PC-9 (cell line): ENCODE data around the gene CELF4.

Source experiments
- EZH2 ChIP-seq: fragments of 200-600 bp; sonication (generic); IDR thresholded peaks from 2 replicates; pipeline ENCODE4 v1.8.0; 2017; ENCODE audit warnings: antibody characterized with exemption, low read depth
- TF ChIP-seq, protein P1 (sequence below): fragments of 200-600 bp; sonication (generic); conservative IDR thresholded peaks from 2 replicates; pipeline ENCODE4 v1.6.1; 2017; ENCODE audit warnings: mixed run types, antibody characterized with exemption, mild to moderate bottlenecking, moderate library complexity

DNA sequence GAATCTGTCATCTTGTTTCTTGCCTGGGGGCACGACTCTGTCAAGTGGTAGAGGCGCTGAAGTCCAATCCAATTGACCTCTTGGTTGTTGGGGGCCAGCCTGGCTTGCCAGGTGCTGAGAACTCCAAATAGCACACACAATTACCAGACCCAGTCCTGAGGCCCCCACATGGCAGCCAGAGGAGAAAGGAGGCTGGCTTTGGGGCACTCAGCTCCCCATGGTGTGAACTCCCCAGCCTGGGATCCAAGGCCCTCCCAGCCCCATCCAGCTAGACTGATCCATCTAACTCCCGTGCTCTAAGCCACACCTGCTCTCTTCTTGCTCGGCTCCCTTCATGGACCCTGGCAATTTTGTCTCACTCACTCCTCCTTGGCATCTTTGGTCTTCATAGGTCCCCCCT is 170.0 kb downstream of the CELF4 start:
- TF ChIP-seq, protein P1, sequence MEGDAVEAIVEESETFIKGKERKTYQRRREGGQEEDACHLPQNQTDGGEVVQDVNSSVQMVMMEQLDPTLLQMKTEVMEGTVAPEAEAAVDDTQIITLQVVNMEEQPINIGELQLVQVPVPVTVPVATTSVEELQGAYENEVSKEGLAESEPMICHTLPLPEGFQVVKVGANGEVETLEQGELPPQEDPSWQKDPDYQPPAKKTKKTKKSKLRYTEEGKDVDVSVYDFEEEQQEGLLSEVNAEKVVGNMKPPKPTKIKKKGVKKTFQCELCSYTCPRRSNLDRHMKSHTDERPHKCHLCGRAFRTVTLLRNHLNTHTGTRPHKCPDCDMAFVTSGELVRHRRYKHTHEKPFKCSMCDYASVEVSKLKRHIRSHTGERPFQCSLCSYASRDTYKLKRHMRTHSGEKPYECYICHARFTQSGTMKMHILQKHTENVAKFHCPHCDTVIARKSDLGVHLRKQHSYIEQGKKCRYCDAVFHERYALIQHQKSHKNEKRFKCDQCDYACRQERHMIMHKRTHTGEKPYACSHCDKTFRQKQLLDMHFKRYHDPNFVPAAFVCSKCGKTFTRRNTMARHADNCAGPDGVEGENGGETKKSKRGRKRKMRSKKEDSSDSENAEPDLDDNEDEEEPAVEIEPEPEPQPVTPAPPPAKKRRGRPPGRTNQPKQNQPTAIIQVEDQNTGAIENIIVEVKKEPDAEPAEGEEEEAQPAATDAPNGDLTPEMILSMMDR, result no peak
- TF ChIP-seq EZH2, result no peak
